HCT116 (cell line): ENCODE measurements around the gene MLEC. TPM values are rescaled to one million over a fixed set of nuclear protein-coding genes. Genes with fewer than 3 reads are reported as not detected.
A peak's percentile ranks its signal among the peaks of the same experiment; 100 is the strongest.

Source experiments
- ATAC-seq: fragments of 200-7000 bp; cut with Tn5 transposase; 2 replicates; pipeline ENCODE4 v1.9.1; 2020; ENCODE audit warnings: mild to moderate bottlenecking, moderate library complexity
- BruUV-seq: library from RNA; stranded (reverse); fragments of 400-500 nt; replicated peaks from 2 replicates; lab custom pipeline; 2021; lab: Mats Ljungman, UMichigan
- CTCF ChIA-PET: fragments of 300-600 bp; sonication (Branson Sonifier 250); formaldehyde crosslinking; loops from one replicate; lab custom pipeline; 2021; ENCODE audit warnings: antibody characterized with exemption; lab: Charles Lee
- POLR2A ChIA-PET: fragments of 300-600, 350-600 bp; sonication (Branson Sonifier 250); formaldehyde crosslinking; loops from one replicate; lab custom pipeline; 2021; ENCODE audit warnings: antibody characterized with exemption; lab: Charles Lee
- RAD21 ChIA-PET, 2 experiments: fragments of 300-600 bp; sonication (Branson Sonifier 250); formaldehyde crosslinking; loops; one replicate each; lab custom pipeline; 2023; ENCODE audit warnings: low total read pairs in 2 of 2; ENCODE audit not compliant: uncharacterized antibody in 2 of 2, unreplicated experiment in 2 of 2, low non-redundant PET in 1 of 2; lab: Charles Lee
- DNase-seq: peaks from one replicate; pipeline ENCODE4 v3.0.0-alpha.2; 2010; ENCODE audit warnings: low read depth, low spot score
- H2AFZ ChIP-seq: fragments of 200-600 bp; shearing (Covaris generic), sonication (generic); 2 replicates; pipeline ENCODE4 v1.6.1; 2017; ENCODE audit warnings: low read depth, mixed run types, mixed read lengths, antibody characterized with exemption, low read length; ENCODE audit not compliant: poor library complexity, severe bottlenecking
- H3K27ac ChIP-seq: 2 replicates; pipeline ENCODE4 v1.5.1; 2012; ENCODE audit warnings: low read depth, low read length
- H3K27me3 ChIP-seq: fragments of 200-600 bp; sonication (generic); 2 replicates; pipeline ENCODE4 v1.6.1; 2016; ENCODE audit warnings: mixed run types, low read length, mixed read lengths; ENCODE audit not compliant: insufficient read depth
- H3K36me3 ChIP-seq, 2 experiments: fragments of 200-500 bp in 1 of 2; fragments of 200-600 bp in 1 of 2; sonication (Bioruptor generic) in 1 of 2; sonication (generic) in 1 of 2; 2 replicates each; pipeline versions ENCODE4 v1.5.1 to v1.6.1; 2014 to 2016; ENCODE audit warnings: low read length in 2 of 2, inconsistent platforms in 1 of 2, mixed read lengths in 1 of 2, mixed run types in 1 of 2; ENCODE audit not compliant: insufficient read depth in 2 of 2, control insufficient read depth in 1 of 2
- H3K4me1 ChIP-seq, 2 experiments: fragments of 200-600 bp in 1 of 2; sonication (generic) in 1 of 2; 2 replicates each; pipeline versions ENCODE4 v1.5.1 to v1.6.1; 2012 to 2017; ENCODE audit warnings: low read length in 2 of 2, inconsistent platforms in 1 of 2, mild to moderate bottlenecking in 1 of 2, mixed read lengths in 1 of 2, mixed run types in 1 of 2, moderate library complexity in 1 of 2; ENCODE audit not compliant: insufficient read depth in 2 of 2, control insufficient read depth in 1 of 2
- H3K4me2 ChIP-seq: fragments of 200-600 bp; sonication (generic); 2 replicates; pipeline ENCODE4 v1.6.1; 2017; ENCODE audit warnings: mixed run types, low read length, mixed read lengths
- H3K4me3 ChIP-seq, 2 experiments: fragments of 200-600 bp in 1 of 2; sonication (generic) in 1 of 2; replicated peaks in 1 of 2; 2 replicates each; pipeline ENCODE4 v1.5.1; 2011 to 2016; ENCODE audit warnings: low read length in 2 of 2, control low read depth in 1 of 2, low read depth in 1 of 2, mild to moderate bottlenecking in 1 of 2, mixed read lengths in 1 of 2, mixed run types in 1 of 2
- H3K79me2 ChIP-seq: fragments of 200-600 bp; sonication (generic); 2 replicates; pipeline ENCODE4 v1.6.1; 2017; ENCODE audit warnings: mild to moderate bottlenecking, mixed run types, low read length, moderate library complexity, mixed read lengths; ENCODE audit not compliant: insufficient read depth
- H3K9ac ChIP-seq: fragments of 200-600 bp; sonication (generic); 2 replicates; pipeline ENCODE4 v1.6.1; 2016; ENCODE audit warnings: low read length, mixed read lengths
- H3K9me2 ChIP-seq: fragments of 200-600 bp; sonication (generic), shearing (Covaris generic); 2 replicates; pipeline ENCODE4 v1.6.1; 2017; ENCODE audit warnings: mixed run types, mild to moderate bottlenecking, moderate library complexity; ENCODE audit not compliant: insufficient read depth
- H3K9me3 ChIP-seq, 2 experiments: fragments of 200-500 bp in 1 of 2; fragments of 200-600 bp in 1 of 2; sonication (Bioruptor generic) in 1 of 2; sonication (generic) in 1 of 2; 2 replicates each; pipeline ENCODE4 v1.6.1; 2014 to 2017; ENCODE audit warnings: low read length in 2 of 2, mixed read lengths in 2 of 2, inconsistent platforms in 1 of 2, low read depth in 1 of 2, mild to moderate bottlenecking in 1 of 2, mixed run types in 1 of 2, moderate library complexity in 1 of 2; ENCODE audit not compliant: control insufficient read depth in 1 of 2, insufficient read depth in 1 of 2
- H4K20me1 ChIP-seq: fragments of 200-600 bp; sonication (generic), shearing (Covaris generic); 2 replicates; pipeline ENCODE4 v1.6.1; 2017; ENCODE audit warnings: mixed run types, mild to moderate bottlenecking, moderate library complexity; ENCODE audit not compliant: insufficient read depth
- ATF3 ChIP-seq: IDR thresholded peaks from 2 replicates; pipeline ENCODE4 v1.6.1; 2012
- CBX3 ChIP-seq: IDR thresholded peaks from 2 replicates; pipeline ENCODE4 v1.6.1; 2012; ENCODE audit warnings: low read depth
- CEBPB ChIP-seq: IDR thresholded peaks from 2 replicates; pipeline ENCODE4 v1.6.1; 2012; ENCODE audit warnings: low read depth
- CTCF ChIP-seq, 3 experiments: fragments of 200-600 bp in 1 of 3; sonication (generic) in 1 of 3; IDR thresholded peaks in 2 of 3; conservative IDR thresholded peaks in 1 of 3; 2 replicates each; pipeline ENCODE4 v1.5.1; 2012 to 2017; ENCODE audit warnings: low read depth in 2 of 3, low read length in 2 of 3, antibody characterized with exemption in 1 of 3, borderline replicate concordance in 1 of 3, control low read depth in 1 of 3, mild to moderate bottlenecking in 1 of 3, mixed read lengths in 1 of 3, mixed run types in 1 of 3, moderate library complexity in 1 of 3; ENCODE audit not compliant: insufficient read depth in 1 of 3
- EGR1 ChIP-seq: IDR thresholded peaks from 2 replicates; pipeline ENCODE4 v1.6.1; 2012; ENCODE audit warnings: low read depth
- EZH2 ChIP-seq: fragments of 200-600 bp; sonication (generic); IDR thresholded peaks from 2 replicates; pipeline ENCODE4 v1.6.1; 2017; ENCODE audit warnings: antibody characterized with exemption, mixed run types
- FOSL1 ChIP-seq: IDR thresholded peaks from 2 replicates; pipeline ENCODE4 v1.6.1; 2012; ENCODE audit warnings: low read depth
- JUND ChIP-seq: IDR thresholded peaks from 2 replicates; pipeline ENCODE4 v1.6.1; 2012
- POLR2A ChIP-seq: IDR thresholded peaks from 2 replicates; pipeline ENCODE4 v1.7.0; 2011; ENCODE audit warnings: borderline replicate concordance; ENCODE audit not compliant: insufficient read depth, insufficient read length; ENCODE audit errors: extremely low read depth
- RAD21 ChIP-seq: IDR thresholded peaks from 2 replicates; pipeline ENCODE4 v1.6.1; 2012; ENCODE audit warnings: low read depth, mild to moderate bottlenecking
- SP1 ChIP-seq: IDR thresholded peaks from 2 replicates; pipeline ENCODE4 v1.6.1; 2012; ENCODE audit warnings: low read depth
- SRF ChIP-seq: IDR thresholded peaks from 2 replicates; pipeline ENCODE4 v1.6.1; 2012; ENCODE audit warnings: low read depth
- YY1 ChIP-seq: IDR thresholded peaks from 2 replicates; pipeline ENCODE4 v1.6.1; 2011; ENCODE audit warnings: low read length, low read depth, moderate library complexity, mild to moderate bottlenecking; ENCODE audit not compliant: insufficient replicate concordance; ENCODE audit errors: extremely low read depth
- ZFX ChIP-seq: fragments of 450-650 bp; IDR thresholded peaks from 2 replicates; pipeline ENCODE4 v1.6.1; 2017
- intact Hi-C: fragments of 100-400 bp; cut with micrococcal nuclease; formaldehyde crosslinking; loops from 2 replicates; pipeline ENCODE4 v1.10.0; 2022
- total RNA-seq: library from RNA; stranded (reverse); gene quantifications from one replicate; pipeline ENCODE4 v1.2.1, GENCODE V29; 2021; ENCODE audit not compliant: unreplicated experiment

The MLEC gene
- total RNA-seq, 1 experiment from 2014 or later = 152 TPM

GRCh38 chr12:120678572-120678971 lies 8.4 kb upstream of the MLEC start:
- RAD21 ChIA-PET = no interaction called here
- Histone ChIP-seq H3K9me3 (no peaks in the 10 kb centered on the region), H3K9ac (no peak overlapping the region), H3K27me3 (no peaks in the 10 kb centered on the region), H2AFZ (no peak overlapping the region), H3K27ac (no peak overlapping the region), H3K79me2 (no peaks in the 10 kb centered on the region), H4K20me1 (no peaks in the 10 kb centered on the region), H3K36me3 (no peaks in the 10 kb centered on the region), H3K4me3 (no peak overlapping the region), H3K4me2 (peak overlapping the region; percentile 48), H3K4me1 (peaks cover 0 to 22% of the 10 kb centered on the region in 2 experiments; a peak in 3 of 4 replicates), H3K9me2 (no peaks in the 10 kb centered on the region)
- intact Hi-C loops = no loop called here
- BruUV-seq = no TSS peak
- CTCF ChIA-PET = no interaction called here
- POLR2A ChIA-PET = interaction anchor here (0.6 to 1.0 kb wide), 3 partner anchors 8 to 255 kb away, joined by 3 to 4 read pairs (median 3); partner anchors contain the start of gene MLEC
- ATAC-seq (no peak), DNase-seq (no peak)
- no peak for TF ChIP-seq SP1

GRCh38 chr12:120680165-120680738 lies 6.7 kb upstream of the MLEC start:
- H3K9me2 ChIP-seq = no peaks in the 10 kb centered on the region
- no peak overlapping the region for H3K9ac ChIP-seq
- H3K4me1 ChIP-seq = peaks cover 0 to 22% of the 10 kb centered on the region in 2 experiments; a peak in 3 of 4 replicates
- no peaks in the 10 kb centered on the region for H4K20me1 ChIP-seq
- POLR2A ChIA-PET = no interaction called here
- H3K4me2 ChIP-seq = no peak overlapping the region
- RAD21 ChIA-PET = no interaction called here
- no peaks in the 10 kb centered on the region for H3K9me3 ChIP-seq
- H3K27me3 ChIP-seq = no peaks in the 10 kb centered on the region
- no peaks in the 10 kb centered on the region for H3K79me2 ChIP-seq
- H2AFZ ChIP-seq = no peak overlapping the region
- no peak overlapping the region for H3K4me3 ChIP-seq
- DNase-seq = no peak
- ATAC-seq = no peak
- no peak overlapping the region for H3K27ac ChIP-seq
- no peaks in the 10 kb centered on the region for H3K36me3 ChIP-seq
- intact Hi-C loops = no loop called here
- no peak for TF ChIP-seq ATF3
- TF ChIP-seq CTCF (IDR thresholded peaks at IDR 0.05 in 2 of 3, conservative IDR thresholded peaks at IDR 0.05 in 1 of 3; ENCODE audit: borderline replicate concordance in 1 of 3, insufficient read depth in 1 of 3, low read depth in 2 of 3, low read length in 2 of 3) = no peak
- TF ChIP-seq JUND = no peak
- no peak for TF ChIP-seq CEBPB
- no peak for TF ChIP-seq CBX3
- TF ChIP-seq ZFX = no peak
- TF ChIP-seq EZH2 = no peak
- no peak for TF ChIP-seq YY1
- TF ChIP-seq FOSL1 = no peak
- TF ChIP-seq POLR2A = no peak
- no peak for TF ChIP-seq EGR1
- TF ChIP-seq SRF = no peak
- no peak for TF ChIP-seq RAD21
- no TSS peak for BruUV-seq
- CTCF ChIA-PET = no interaction called here
